Fibroblast of lung (primary cell): ENCODE results near the gene S100A8.

Experiments used
- EZH2 ChIP-seq: IDR thresholded peaks from 2 replicates; pipeline ENCODE4 v1.5.1; 2012; ENCODE audit warnings: low read length, control low read depth, mild to moderate bottlenecking; ENCODE audit errors: missing control alignments
- TF ChIP-seq, protein P1 (sequence below), 2 donors: IDR thresholded peaks in 1 of 2; conservative IDR thresholded peaks in 1 of 2; 1 replicate in 1 of 2; 2 replicates in 1 of 2; pipeline ENCODE4 v1.5.1; 2011 to 2012; ENCODE audit warnings: low read length in 2 of 2, control low read depth in 1 of 2, inconsistent platforms in 1 of 2, low read depth in 1 of 2, mild to moderate bottlenecking in 1 of 2

DNA sequence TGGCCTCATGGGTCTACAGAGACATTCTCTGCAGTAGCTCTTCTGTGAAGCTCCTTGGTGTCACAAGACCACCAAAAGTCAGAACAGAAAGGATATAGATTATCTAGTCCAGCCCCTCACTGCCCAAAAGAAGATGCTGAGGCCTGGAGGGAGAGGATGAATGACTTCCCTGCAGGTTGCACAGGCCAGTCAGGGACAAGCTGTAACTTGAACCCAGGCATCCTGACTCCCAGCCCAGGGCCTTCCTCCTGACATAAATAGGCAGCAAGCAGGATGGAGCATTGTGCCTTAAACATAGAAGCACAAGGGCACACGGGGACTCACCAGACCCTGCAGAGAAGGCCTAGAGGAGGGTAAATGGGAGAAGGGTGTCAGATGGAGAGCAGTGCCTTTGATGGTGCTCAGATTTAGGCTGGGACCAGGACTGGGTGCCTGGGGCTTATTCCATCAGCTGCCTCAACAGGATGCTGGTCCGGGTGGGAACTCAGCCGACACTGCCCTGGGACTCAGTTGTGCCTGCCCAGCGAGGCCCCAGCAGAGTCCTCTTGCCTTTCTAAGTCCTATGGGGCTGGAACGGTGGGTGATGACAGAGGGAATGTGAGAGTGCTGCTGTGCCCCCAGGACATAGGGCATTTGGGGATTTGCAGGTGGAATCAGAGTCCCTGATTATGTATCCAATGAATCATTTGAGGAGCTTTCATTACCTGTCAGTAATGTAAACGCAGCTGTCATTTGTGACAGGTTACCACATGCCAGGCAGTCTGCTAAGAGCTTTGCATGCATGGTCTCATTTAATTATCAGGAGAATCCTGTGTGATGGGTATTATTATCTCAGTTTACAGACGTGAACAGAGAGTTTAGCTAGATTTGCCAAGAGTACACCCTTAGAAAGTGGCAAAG lies 38.6 kb upstream of the S100A8 start:
- TF ChIP-seq EZH2 = no peak
- TF ChIP-seq, protein P1, sequence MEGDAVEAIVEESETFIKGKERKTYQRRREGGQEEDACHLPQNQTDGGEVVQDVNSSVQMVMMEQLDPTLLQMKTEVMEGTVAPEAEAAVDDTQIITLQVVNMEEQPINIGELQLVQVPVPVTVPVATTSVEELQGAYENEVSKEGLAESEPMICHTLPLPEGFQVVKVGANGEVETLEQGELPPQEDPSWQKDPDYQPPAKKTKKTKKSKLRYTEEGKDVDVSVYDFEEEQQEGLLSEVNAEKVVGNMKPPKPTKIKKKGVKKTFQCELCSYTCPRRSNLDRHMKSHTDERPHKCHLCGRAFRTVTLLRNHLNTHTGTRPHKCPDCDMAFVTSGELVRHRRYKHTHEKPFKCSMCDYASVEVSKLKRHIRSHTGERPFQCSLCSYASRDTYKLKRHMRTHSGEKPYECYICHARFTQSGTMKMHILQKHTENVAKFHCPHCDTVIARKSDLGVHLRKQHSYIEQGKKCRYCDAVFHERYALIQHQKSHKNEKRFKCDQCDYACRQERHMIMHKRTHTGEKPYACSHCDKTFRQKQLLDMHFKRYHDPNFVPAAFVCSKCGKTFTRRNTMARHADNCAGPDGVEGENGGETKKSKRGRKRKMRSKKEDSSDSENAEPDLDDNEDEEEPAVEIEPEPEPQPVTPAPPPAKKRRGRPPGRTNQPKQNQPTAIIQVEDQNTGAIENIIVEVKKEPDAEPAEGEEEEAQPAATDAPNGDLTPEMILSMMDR (conservative IDR thresholded peaks at IDR 0.05 in 1 of 2, IDR thresholded peaks at IDR 0.05 in 1 of 2; ENCODE audit: low read depth in 1 of 2, low read length in 2 of 2) = no peak
